Transverse colon (tissue), 3 donors: ENCODE data around the gene TARS1.

Experiments used
- EP300 ChIP-seq: sonication (generic); formaldehyde crosslinking; IDR thresholded peaks from one replicate; pipeline ENCODE4 v1.6.1; 2017; ENCODE audit warnings: antibody characterized with exemption, low read depth
- POLR2A ChIP-seq: fragments of 450-650 bp; IDR thresholded peaks from one replicate; pipeline ENCODE4 v1.6.1; 2016; ENCODE audit warnings: antibody characterized with exemption, mild to moderate bottlenecking, moderate library complexity
- TF ChIP-seq, protein P1 (sequence below), 5 experiments: fragments of 200-600 bp in 3 of 5; fragments of 450-650 bp in 2 of 5; sonication (generic) in 3 of 5; IDR thresholded peaks; 1 replicate in 2 of 5; 2 replicates in 3 of 5; pipeline ENCODE4 v1.5.1; 2016 to 2017; ENCODE audit warnings: antibody characterized with exemption in 5 of 5, inconsistent platforms in 3 of 5, mild to moderate bottlenecking in 2 of 5, moderate library complexity in 1 of 5

DNA sequence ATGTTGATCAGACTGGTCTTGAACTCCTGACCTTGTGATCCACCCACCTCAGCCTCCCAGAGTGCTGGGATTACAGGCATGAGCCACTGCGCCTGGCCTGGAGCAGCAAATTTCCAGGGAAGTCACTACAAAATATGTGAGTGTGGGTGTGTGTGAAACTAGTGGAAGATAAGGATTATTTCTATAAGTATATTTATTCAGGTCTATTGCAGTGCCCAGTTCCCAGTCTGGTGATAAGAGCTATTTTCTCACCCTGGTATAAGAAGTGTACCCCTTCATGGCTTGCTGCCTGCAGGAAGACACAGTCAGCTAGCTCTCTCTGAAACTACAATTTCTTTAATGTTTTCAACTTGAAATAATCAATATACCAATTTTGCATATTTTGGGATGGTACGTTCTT, 37.1 kb downstream of the TARS1 start:
- TF ChIP-seq, protein P1, sequence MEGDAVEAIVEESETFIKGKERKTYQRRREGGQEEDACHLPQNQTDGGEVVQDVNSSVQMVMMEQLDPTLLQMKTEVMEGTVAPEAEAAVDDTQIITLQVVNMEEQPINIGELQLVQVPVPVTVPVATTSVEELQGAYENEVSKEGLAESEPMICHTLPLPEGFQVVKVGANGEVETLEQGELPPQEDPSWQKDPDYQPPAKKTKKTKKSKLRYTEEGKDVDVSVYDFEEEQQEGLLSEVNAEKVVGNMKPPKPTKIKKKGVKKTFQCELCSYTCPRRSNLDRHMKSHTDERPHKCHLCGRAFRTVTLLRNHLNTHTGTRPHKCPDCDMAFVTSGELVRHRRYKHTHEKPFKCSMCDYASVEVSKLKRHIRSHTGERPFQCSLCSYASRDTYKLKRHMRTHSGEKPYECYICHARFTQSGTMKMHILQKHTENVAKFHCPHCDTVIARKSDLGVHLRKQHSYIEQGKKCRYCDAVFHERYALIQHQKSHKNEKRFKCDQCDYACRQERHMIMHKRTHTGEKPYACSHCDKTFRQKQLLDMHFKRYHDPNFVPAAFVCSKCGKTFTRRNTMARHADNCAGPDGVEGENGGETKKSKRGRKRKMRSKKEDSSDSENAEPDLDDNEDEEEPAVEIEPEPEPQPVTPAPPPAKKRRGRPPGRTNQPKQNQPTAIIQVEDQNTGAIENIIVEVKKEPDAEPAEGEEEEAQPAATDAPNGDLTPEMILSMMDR (IDR thresholded peaks at IDR 0.05) = no peak
- TF ChIP-seq EP300 (no peak), POLR2A (no peak)
